DND-41 (cell line): ENCODE data around the gene NFASC.

Experiments used
- ATAC-seq: fragments of 200-7000 bp; cut with Tn5 transposase; 3 replicates; pipeline ENCODE4 v1.9.1; 2021; ENCODE audit warnings: low read depth; ENCODE audit not compliant: insufficient read depth
- DNase-seq: peaks from one replicate; pipeline ENCODE4 v3.0.0-alpha.2; 2020
- H2AFZ ChIP-seq: 2 replicates; pipeline ENCODE4 v1.6.0; 2012; ENCODE audit warnings: low read depth, low read length
- H3K27ac ChIP-seq: 2 replicates; pipeline ENCODE4 v1.5.1; 2012; ENCODE audit warnings: low read length, inconsistent platforms
- H3K27me3 ChIP-seq: fragments of 200-600 bp; sonication (generic); 2 replicates; pipeline ENCODE4 v1.6.0; 2012; ENCODE audit warnings: low read length, mild to moderate bottlenecking, inconsistent platforms; ENCODE audit not compliant: insufficient read depth, poor library complexity
- H3K36me3 ChIP-seq: 2 replicates; pipeline ENCODE4 v1.5.1; 2012; ENCODE audit warnings: low read length, inconsistent platforms; ENCODE audit not compliant: insufficient read depth
- H3K4me1 ChIP-seq: 2 replicates; pipeline ENCODE4 v1.5.1; 2012; ENCODE audit warnings: mild to moderate bottlenecking, low read length; ENCODE audit not compliant: insufficient read depth
- H3K4me2 ChIP-seq: 2 replicates; pipeline ENCODE4 v1.6.0; 2012; ENCODE audit warnings: mild to moderate bottlenecking, moderate library complexity, low read length, inconsistent platforms; ENCODE audit not compliant: insufficient read depth
- H3K4me3 ChIP-seq, 2 experiments: fragments of 200-600 bp in 1 of 2; shearing (Covaris generic) in 1 of 2; 2 replicates each; pipeline ENCODE4 v1.5.1; 2012 to 2016; ENCODE audit warnings: inconsistent platforms in 2 of 2, low read length in 2 of 2, mild to moderate bottlenecking in 2 of 2, low read depth in 1 of 2, moderate library complexity in 1 of 2
- H3K79me2 ChIP-seq: 2 replicates; pipeline ENCODE4 v1.6.0; 2012; ENCODE audit warnings: low read length, inconsistent platforms; ENCODE audit not compliant: insufficient read depth
- H3K9ac ChIP-seq: 2 replicates; pipeline ENCODE4 v1.6.0; 2012; ENCODE audit warnings: low read depth, mild to moderate bottlenecking, inconsistent platforms, low read length, moderate library complexity
- H3K9me3 ChIP-seq: 2 replicates; pipeline ENCODE4 v1.5.1; 2012; ENCODE audit warnings: low read length, moderate library complexity, mild to moderate bottlenecking, inconsistent platforms; ENCODE audit not compliant: insufficient read depth, severe bottlenecking
- H4K20me1 ChIP-seq: 2 replicates; pipeline ENCODE4 v1.6.0; 2012; ENCODE audit warnings: low read length; ENCODE audit not compliant: insufficient read depth
- CTCF ChIP-seq: IDR thresholded peaks from 2 replicates; pipeline ENCODE4 v1.5.1; 2012; ENCODE audit warnings: borderline replicate concordance, low read length, moderate library complexity, mild to moderate bottlenecking; ENCODE audit not compliant: poor library complexity, severe bottlenecking; ENCODE audit errors: extremely low read depth
- EZH2 ChIP-seq: IDR thresholded peaks from 3 replicates; pipeline ENCODE4 v1.6.1; 2012; ENCODE audit warnings: borderline replicate concordance, low read depth, mild to moderate bottlenecking, moderate library complexity, low read length, inconsistent platforms; ENCODE audit not compliant: severe bottlenecking

Gene NFASC

DNA sequence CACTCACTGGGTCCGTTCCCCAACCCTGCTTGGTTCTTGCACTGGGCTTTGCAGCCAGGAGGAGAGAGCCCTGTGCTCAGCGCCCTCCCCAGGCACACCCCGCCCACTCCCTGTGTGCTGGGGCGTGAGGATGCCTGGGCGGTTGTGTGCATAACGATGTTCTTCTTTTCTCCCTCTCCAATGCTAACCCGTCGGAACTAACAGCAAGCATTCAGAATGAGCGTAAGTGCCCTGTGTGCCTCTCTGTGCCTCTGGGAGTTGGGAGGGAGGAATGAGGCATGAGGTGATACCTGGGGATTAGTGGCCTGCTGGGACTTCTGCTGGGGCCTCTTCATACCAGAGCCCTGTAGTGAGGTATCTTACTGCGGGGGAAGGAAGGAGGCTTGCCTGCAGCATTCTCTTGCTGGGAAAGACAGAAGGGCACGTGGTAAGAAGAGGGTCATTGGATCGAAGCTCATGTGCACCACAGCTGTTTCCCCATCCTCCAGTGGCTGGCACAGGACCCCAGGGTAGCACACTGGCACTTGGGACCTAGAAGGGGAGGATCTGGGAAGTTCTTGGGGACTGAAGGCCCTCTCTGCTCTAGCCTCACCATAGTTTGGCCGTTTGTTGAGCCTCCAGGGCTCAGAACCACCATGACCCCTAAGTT lies 79.8 kb downstream of the NFASC start:
- no peak for TF ChIP-seq CTCF
- TF ChIP-seq EZH2 = no peak
- Histone ChIP-seq H3K27me3 (peaks cover 7% of the 10 kb centered on the region), H3K9me3 (no peaks in the 10 kb centered on the region), H3K79me2 (no peaks in the 10 kb centered on the region), H3K9ac (no peak overlapping the region), H3K4me2 (no peak overlapping the region), H3K4me3 (no peak overlapping the region), H2AFZ (no peak overlapping the region), H3K36me3 (no peaks in the 10 kb centered on the region), H3K4me1 (no peaks in the 10 kb centered on the region), H3K27ac (no peak overlapping the region), H4K20me1 (peaks cover 9% of the 10 kb centered on the region; the same call in 1 of the 2 replicates)
- no peak for ATAC-seq
- DNase-seq = no peak

- Histone ChIP-seq H2AFZ (no peak overlapping the region), H3K36me3 (no peaks in the 10 kb centered on the region), H3K4me2 (no peak overlapping the region), H3K4me3 (no peak overlapping the region), H3K27me3 (peaks cover 60% of the 10 kb centered on the region), H3K9ac (no peak overlapping the region), H4K20me1 (peaks cover 9% of the 10 kb centered on the region; the same call in 1 of the 2 replicates), H3K79me2 (no peaks in the 10 kb centered on the region), H3K9me3 (no peaks in the 10 kb centered on the region), H3K4me1 (peaks cover 4% of the 10 kb centered on the region; the same call in 1 of the 2 replicates), H3K27ac (no peak overlapping the region)
- TF ChIP-seq CTCF (no peak), EZH2 (no peak)
- no peak for ATAC-seq
- DNase-seq = no peak
Observed at GRCh38 chr1:204958317-204959307, 88.0 kb downstream of the NFASC start.

DNA sequence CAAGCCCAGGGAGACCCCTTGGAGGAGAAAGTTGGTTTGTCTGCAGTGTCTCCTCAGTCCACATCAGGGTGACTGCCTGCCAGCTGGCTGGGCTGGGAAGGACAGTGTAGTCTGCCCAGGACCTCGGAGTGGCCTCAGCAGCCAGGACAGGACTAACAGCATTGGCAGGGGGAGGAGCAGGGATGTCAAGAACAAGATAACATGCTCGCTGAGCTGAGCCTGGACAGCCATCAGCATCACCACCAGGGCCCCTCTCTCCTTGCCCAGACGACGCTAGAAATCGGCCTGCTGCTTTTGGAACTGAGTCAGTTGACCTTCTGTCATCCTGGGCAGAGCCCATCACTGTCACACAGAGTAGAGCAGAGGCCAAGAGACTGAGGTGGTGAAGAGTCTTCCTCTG lies 88.7 kb downstream of the NFASC start:
- no peak overlapping the region for H3K4me3 ChIP-seq
- no peaks in the 10 kb centered on the region for H3K79me2 ChIP-seq
- H3K36me3 ChIP-seq = no peaks in the 10 kb centered on the region
- peaks cover 5% of the 10 kb centered on the region; the same call in 1 of the 2 replicates for H4K20me1 ChIP-seq
- H3K4me1 ChIP-seq = peaks cover 4% of the 10 kb centered on the region; the same call in 1 of the 2 replicates
- TF ChIP-seq EZH2 (no peak), CTCF (no peak)
- no peak overlapping the region for H3K9ac ChIP-seq
- no peak overlapping the region for H3K4me2 ChIP-seq
- peaks cover 66% of the 10 kb centered on the region for H3K27me3 ChIP-seq
- no peaks in the 10 kb centered on the region for H3K9me3 ChIP-seq
- DNase-seq (no peak), ATAC-seq (no peak)
- H3K27ac ChIP-seq = no peak overlapping the region
- H2AFZ ChIP-seq = no peak overlapping the region
